Measurements from ENCODE around the gene CNN2. TPM values are rescaled to one million over a fixed set of nuclear protein-coding genes. Genes with fewer than 3 reads are reported as not detected.
A peak's percentile ranks its signal among the peaks of the same experiment; 100 is the strongest.

The CNN2 gene
- total and polyA plus RNA-seq, 9 donors, result 60.6 to 438 (median 192) TPM

GRCh38 chr19:1054102-1055027, 28.0 kb downstream of the CNN2 start:
- 91 to 96% (median 93%) methylated on average over 28 of the region's 28 CpGs for WGBS, 3 donors
- Histone ChIP-seq H3K4me3 (no peak overlapping the region), H3K9me3 (peaks cover 4 to 14% of the 10 kb centered on the region in 2 donors), H3K27ac (no peak overlapping the region), H3K27me3 (no peaks in the 10 kb centered on the region), H3K36me3 (no peaks in the 10 kb centered on the region), H3K4me1 (ENCODE audit: insufficient read depth) (no peaks in the 10 kb centered on the region)
- intact Hi-C loops (cut with DNase I), result no loop called here
- TF ChIP-seq CTCF (IDR thresholded peaks at IDR 0.05) (no peak), EP300 (IDR thresholded peaks at IDR 0.05) (no peak), POLR2A (IDR thresholded peaks at IDR 0.05) (no peak)
- peak in 1 of 5 donors; percentile 31 for DNase-seq

- Histone ChIP-seq H3K36me3 (no peaks in the 10 kb centered on the region), H3K9me3 (peaks cover 4 to 14% of the 10 kb centered on the region in 2 donors), H3K27ac (no peak overlapping the region), H3K4me1 (ENCODE audit: insufficient read depth) (no peaks in the 10 kb centered on the region), H3K4me3 (no peak overlapping the region), H3K27me3 (no peaks in the 10 kb centered on the region)
- WGBS, 3 donors, result 92 to 95% (median 95%) methylated on average over 6 to 14 of the region's 14 CpGs
- intact Hi-C loops (cut with DNase I), result no loop called here
- TF ChIP-seq POLR2A (IDR thresholded peaks at IDR 0.05) (no peak), EP300 (IDR thresholded peaks at IDR 0.05) (no peak), CTCF (IDR thresholded peaks at IDR 0.05) (no peak)
- no peak for DNase-seq
Observed at GRCh38 chr19:1055028-1055425, 28.6 kb downstream of the CNN2 start.

GRCh38 chr19:1055886-1056620, 29.6 kb downstream of the CNN2 start:
- no peak overlapping the region for H3K27ac ChIP-seq
- H3K36me3 ChIP-seq, result no peaks in the 10 kb centered on the region
- peak in 1 of 5 donors; percentile 30 for DNase-seq
- 93 to 98% (median 95%) methylated on average over 19 to 20 of the region's 20 CpGs for WGBS, 3 donors
- no peaks in the 10 kb centered on the region for H3K27me3 ChIP-seq
- intact Hi-C loops (cut with DNase I), result no loop called here
- no peak for TF ChIP-seq CTCF (IDR thresholded peaks at IDR 0.05)
- no peak for TF ChIP-seq POLR2A (IDR thresholded peaks at IDR 0.05)
- TF ChIP-seq EP300 (IDR thresholded peaks at IDR 0.05), result no peak
- peaks cover 4 to 14% of the 10 kb centered on the region in 2 donors for H3K9me3 ChIP-seq
- no peak overlapping the region for H3K4me3 ChIP-seq
- no peaks in the 10 kb centered on the region for H3K4me1 ChIP-seq (ENCODE audit: insufficient read depth)

- peaks cover 4 to 14% of the 10 kb centered on the region in 2 donors for H3K9me3 ChIP-seq
Observed at GRCh38 chr19:1057176-1057855, 30.9 kb downstream of the CNN2 start.

More at GRCh38 chr19:1057176-1057855, 30.9 kb downstream of the CNN2 start:
- DNase-seq, result no peak
- Histone ChIP-seq H3K4me1 (ENCODE audit: insufficient read depth) (no peaks in the 10 kb centered on the region), H3K27ac (no peak overlapping the region), H3K4me3 (no peak overlapping the region), H3K36me3 (no peaks in the 10 kb centered on the region), H3K27me3 (no peaks in the 10 kb centered on the region)
- no peak for TF ChIP-seq EP300 (IDR thresholded peaks at IDR 0.05)
- no peak for TF ChIP-seq CTCF (IDR thresholded peaks at IDR 0.05)
- no peak for TF ChIP-seq POLR2A (IDR thresholded peaks at IDR 0.05)
- WGBS, 3 donors, result 48 to 51% (median 49%) methylated on average over 3 of the region's 3 CpGs
- intact Hi-C loops (cut with DNase I), result no loop called here

Measured in ovary (tissue), 9 donors.